GM10266 (cell line): Measurements from ENCODE around the gene PPP1CC.
A peak's percentile ranks its signal among the peaks of the same experiment; 100 is the strongest.

Source experiments
- DNase-seq: peaks from one replicate; pipeline ENCODE4 v3.0.0; 2012; ENCODE audit errors: extremely low spot score
- CTCF ChIP-seq: IDR thresholded peaks from 2 replicates; pipeline ENCODE4 v1.5.1; 2012; ENCODE audit warnings: mild to moderate bottlenecking, low read depth; ENCODE audit not compliant: control insufficient read depth, insufficient read depth; ENCODE audit errors: missing control alignments

Gene PPP1CC

GRCh38 chr12:110780448-110780847 is 37.8 kb upstream of the PPP1CC start:
- DNase-seq: no peak
- no peak for TF ChIP-seq CTCF

- TF ChIP-seq CTCF: no peak
- no peak for DNase-seq
Observed at GRCh38 chr12:110778833-110779577, 36.3 kb upstream of the PPP1CC start.

- peak; percentile 76 for DNase-seq
- no peak for TF ChIP-seq CTCF
Observed at GRCh38 chr12:110776410-110776809, 33.7 kb upstream of the PPP1CC start.

- no peak for TF ChIP-seq CTCF
- no peak for DNase-seq
Observed at GRCh38 chr12:110775997-110776396, 33.3 kb upstream of the PPP1CC start.

- TF ChIP-seq CTCF: no peak
- DNase-seq: no peak
Observed at GRCh38 chr12:110774824-110775223, 32.1 kb upstream of the PPP1CC start.

- no peak for TF ChIP-seq CTCF
- DNase-seq: no peak
Observed at GRCh38 chr12:110768960-110769359, 26.3 kb upstream of the PPP1CC start.

- no peak for TF ChIP-seq CTCF
- DNase-seq: no peak
Observed at GRCh38 chr12:110767863-110768262, 25.2 kb upstream of the PPP1CC start.
